H9 (cell line): ENCODE measurements around the gene CDKN2D. TPM values are rescaled to one million over a fixed set of nuclear protein-coding genes. Genes with fewer than 3 reads are reported as not detected.

Experiments used
- DNase-seq: peaks from one replicate; pipeline ENCODE4 v3.0.0-alpha.2; 2017
- H2AFZ ChIP-seq: one replicate; pipeline ENCODE4 v1.6.1; 2013; ENCODE audit warnings: mild to moderate bottlenecking, low read length, control low read depth, moderate library complexity
- H2AK5ac ChIP-seq: 2 replicates; pipeline ENCODE4 v1.6.1; 2013; ENCODE audit warnings: low read length, control low read depth, mixed read lengths; ENCODE audit not compliant: insufficient read length
- H2BK120ac ChIP-seq: one replicate; pipeline ENCODE4 v1.6.1; 2013; ENCODE audit warnings: low read depth, mild to moderate bottlenecking, low read length, control low read depth, inconsistent platforms; ENCODE audit not compliant: poor library complexity, severe bottlenecking
- H2BK12ac ChIP-seq: 2 replicates; pipeline ENCODE4 v1.6.1; 2013; ENCODE audit warnings: low read length, control low read depth, mixed read lengths, low read depth; ENCODE audit not compliant: insufficient read length
- H2BK15ac ChIP-seq: 2 replicates; pipeline ENCODE4 v1.6.1; 2013; ENCODE audit warnings: low read depth, low read length, control low read depth
- H2BK20ac ChIP-seq: one replicate; pipeline ENCODE4 v1.6.1; 2013; ENCODE audit warnings: low read depth, mild to moderate bottlenecking, low read length, control low read depth, inconsistent platforms; ENCODE audit not compliant: poor library complexity, severe bottlenecking
- H2BK5ac ChIP-seq: 2 replicates; pipeline ENCODE4 v1.6.1; 2013; ENCODE audit warnings: low read length, control low read depth, mixed read lengths; ENCODE audit not compliant: insufficient read length
- H3K14ac ChIP-seq: 2 replicates; pipeline ENCODE4 v1.6.1; 2013; ENCODE audit warnings: low read length, control low read depth; ENCODE audit not compliant: insufficient read depth
- H3K18ac ChIP-seq: 2 replicates; pipeline ENCODE4 v1.6.1; 2013; ENCODE audit warnings: low read depth, mild to moderate bottlenecking, mixed read lengths, low read length, control low read depth; ENCODE audit not compliant: insufficient read length
- H3K23ac ChIP-seq: 2 replicates; pipeline ENCODE4 v1.6.1; 2013; ENCODE audit warnings: low read length, control low read depth, mixed read lengths, low read depth; ENCODE audit not compliant: insufficient read length
- H3K23me2 ChIP-seq: 2 replicates; pipeline ENCODE4 v1.6.1; 2013; ENCODE audit warnings: low read depth, mild to moderate bottlenecking, mixed read lengths, low read length, control low read depth; ENCODE audit not compliant: insufficient read length, poor library complexity, severe bottlenecking
- H3K27ac ChIP-seq: 2 replicates; pipeline ENCODE4 v1.5.1; 2013; ENCODE audit warnings: low read length, control low read depth, mixed read lengths, low read depth; ENCODE audit not compliant: insufficient read length
- H3K27me3 ChIP-seq: 2 replicates; pipeline ENCODE4 v1.6.1; 2013; ENCODE audit warnings: low read length, control low read depth, inconsistent platforms; ENCODE audit not compliant: insufficient read depth
- H3K4ac ChIP-seq: 2 replicates; pipeline ENCODE4 v1.6.1; 2013; ENCODE audit warnings: low read depth, mild to moderate bottlenecking, control low read depth, inconsistent platforms, low read length, moderate library complexity
- H3K4me1 ChIP-seq: 2 replicates; pipeline ENCODE4 v1.6.1; 2013; ENCODE audit warnings: low read length, control low read depth, inconsistent platforms; ENCODE audit not compliant: insufficient read depth
- H3K4me2 ChIP-seq: 2 replicates; pipeline ENCODE4 v1.6.1; 2013; ENCODE audit warnings: low read length, control low read depth, mixed read lengths; ENCODE audit not compliant: insufficient read length, insufficient read depth
- H3K56ac ChIP-seq: 2 replicates; pipeline ENCODE4 v1.6.1; 2013; ENCODE audit warnings: low read depth, mild to moderate bottlenecking, mixed read lengths, low read length, control low read depth; ENCODE audit not compliant: insufficient read length
- H3K79me1 ChIP-seq: 2 replicates; pipeline ENCODE4 v1.6.1; 2013; ENCODE audit warnings: low read depth, mild to moderate bottlenecking, moderate library complexity, low read length, control low read depth, inconsistent platforms; ENCODE audit not compliant: insufficient read depth, poor library complexity, severe bottlenecking
- H3K79me2 ChIP-seq: 2 replicates; pipeline ENCODE4 v1.6.1; 2013; ENCODE audit warnings: low read length, control low read depth, inconsistent platforms; ENCODE audit not compliant: insufficient read depth
- H3K9ac ChIP-seq: 2 replicates; pipeline ENCODE4 v1.6.1; 2013; ENCODE audit warnings: low read length, control low read depth, mixed read lengths; ENCODE audit not compliant: insufficient read length; ENCODE audit errors: extremely low read depth
- H3K9me3 ChIP-seq: one replicate; pipeline ENCODE4 v1.6.1; 2013; ENCODE audit warnings: low read depth, low read length, inconsistent platforms; ENCODE audit not compliant: control insufficient read depth
- H3T11ph ChIP-seq: one replicate; pipeline ENCODE4 v1.6.1; 2013; ENCODE audit warnings: mild to moderate bottlenecking, low read length, control low read depth, inconsistent platforms
- H4K20me1 ChIP-seq: one replicate; pipeline ENCODE4 v1.6.1; 2013; ENCODE audit not compliant: control insufficient read depth, insufficient read length, insufficient read depth
- H4K5ac ChIP-seq: 2 replicates; pipeline ENCODE4 v1.6.1; 2013; ENCODE audit warnings: low read depth, mild to moderate bottlenecking, mixed read lengths, low read length, control low read depth; ENCODE audit not compliant: insufficient read length
- H4K8ac ChIP-seq: replicated peaks from 2 replicates; pipeline ENCODE4 v1.6.1; 2013; ENCODE audit warnings: low read length, control low read depth, mixed read lengths, low read depth; ENCODE audit not compliant: insufficient read length
- H4K91ac ChIP-seq: 2 replicates; pipeline ENCODE4 v1.6.1; 2013; ENCODE audit warnings: low read depth, mild to moderate bottlenecking, moderate library complexity, mixed read lengths, low read length, control low read depth; ENCODE audit not compliant: insufficient read length
- H3K27ac Mint-ChIP-seq, 3 experiments: 2 replicates in 2 of 3; 3 replicates in 1 of 3; pipeline ENCODE4 v1.8.0; 2020 to 2021; ENCODE audit warnings: mixed read lengths in 3 of 3, mild to moderate bottlenecking in 1 of 3, moderate library complexity in 1 of 3
- H3K27me3 Mint-ChIP-seq: 2 replicates; pipeline ENCODE4 v1.8.0; 2021; ENCODE audit warnings: low read depth, mild to moderate bottlenecking, moderate library complexity, mixed read lengths
- H3K36me3 Mint-ChIP-seq, 3 experiments: 2 replicates in 2 of 3; 3 replicates in 1 of 3; pipeline ENCODE4 v1.8.0; 2020 to 2021; ENCODE audit warnings: low read depth in 3 of 3, mixed read lengths in 3 of 3; ENCODE audit not compliant: insufficient read depth in 1 of 3
- H3K4me1 Mint-ChIP-seq, 2 experiments: 2 replicates each; pipeline ENCODE4 v1.8.0; 2020; ENCODE audit warnings: mixed read lengths in 2 of 2
- H3K4me3 Mint-ChIP-seq, 2 experiments: 2 replicates in 1 of 2; 3 replicates in 1 of 2; pipeline ENCODE4 v1.8.0; 2020 to 2021; ENCODE audit warnings: mild to moderate bottlenecking in 2 of 2, mixed read lengths in 2 of 2, moderate library complexity in 1 of 2
- H3K9me3 Mint-ChIP-seq, 2 experiments: 2 replicates in 1 of 2; 3 replicates in 1 of 2; pipeline ENCODE4 v1.8.0; 2020; ENCODE audit warnings: mild to moderate bottlenecking in 2 of 2, mixed read lengths in 2 of 2, moderate library complexity in 1 of 2
- CTCF ChIP-seq: fragments of 200-600 bp; sonication (generic); conservative IDR thresholded peaks from 3 replicates; pipeline ENCODE4 v1.8.0; 2021; ENCODE audit warnings: antibody characterized with exemption, mild to moderate bottlenecking
- WGBS: extraction: QIAGEN DNeasy Blood & Tissue Kit; methylation state at CpG from one replicate; pipeline ENCODE4 v1.1.7; 2013; ENCODE audit warnings: missing lambda C conversion rate, low lambda C conversion rate, mixed read lengths; ENCODE audit not compliant: insufficient read length; ENCODE audit errors: extremely low coverage; 5-methylcytosine and 5-hydroxymethylcytosine counted together
- total RNA-seq: library from RNA; stranded (reverse); gene quantifications from 2 replicates; pipeline ENCODE4 v1.2.1, GENCODE V29; 2021

The CDKN2D gene
- total RNA-seq, 1 experiment from 2014 or later = 2.8 TPM

- Histone ChIP-seq H3K9me3 (no peaks in the 10 kb centered on the region), H3K4me1 (no peaks in the 10 kb centered on the region), H4K20me1 (no peaks in the 10 kb centered on the region), H2BK5ac (no peak overlapping the region), H2BK15ac (no peak overlapping the region), H3K27me3 (no peaks in the 10 kb centered on the region), H2BK12ac (no peak overlapping the region), H3K56ac (no peak overlapping the region), H3K79me1 (no peaks in the 10 kb centered on the region), H3K18ac (no peak overlapping the region), H3K9ac (no peak overlapping the region), H3K4ac (no peak overlapping the region), H3K79me2 (no peaks in the 10 kb centered on the region), H4K91ac (no peak overlapping the region), H2AK5ac (no peak overlapping the region), H3K14ac (no peak overlapping the region), H2BK120ac (no peak overlapping the region), H3K4me2 (no peak overlapping the region), H3K23me2 (no peaks in the 10 kb centered on the region), H4K5ac (no peak overlapping the region), H2AFZ (no peak overlapping the region), H3K23ac (no peak overlapping the region), H4K8ac (no peak overlapping the region), H3T11ph (no peak overlapping the region), H3K27ac (no peak overlapping the region), H2BK20ac (no peak overlapping the region)
- no CpG with 5 or more reads among the region's 7 CpGs for WGBS
- no peak for DNase-seq
- Mint-ChIP-seq H3K4me3 (no peak overlapping the region), H3K4me1 (no peaks in the 10 kb centered on the region), H3K27me3 (peaks cover 3% of the 10 kb centered on the region), H3K36me3 (no peaks in the 10 kb centered on the region), H3K27ac (no peak overlapping the region), H3K9me3 (no peaks in the 10 kb centered on the region)
- no peak for TF ChIP-seq CTCF
Observed at GRCh38 chr19:10525636-10526035, 43.1 kb downstream of the CDKN2D start.
